Ishikawa (cell line): Measurements from ENCODE around the gene APOBEC3A.

Source experiments
- CEBPB ChIP-seq: IDR thresholded peaks from 2 replicates; pipeline ENCODE4 v1.6.1; 2012
- CREB1 ChIP-seq: IDR thresholded peaks from 2 replicates; pipeline ENCODE4 v1.6.1; 2012; ENCODE audit warnings: low read depth
- EGR1 ChIP-seq: IDR thresholded peaks from 2 replicates; pipeline ENCODE4 v1.6.1; 2012
- EP300 ChIP-seq: IDR thresholded peaks from 2 replicates; pipeline ENCODE4 v1.6.1; 2012; ENCODE audit warnings: borderline replicate concordance
- FOXM1 ChIP-seq: IDR thresholded peaks from 2 replicates; pipeline ENCODE4 v1.6.1; 2012; ENCODE audit warnings: low read depth, borderline replicate concordance
- NFIC ChIP-seq: IDR thresholded peaks from 2 replicates; pipeline ENCODE4 v1.6.1; 2012
- RAD21 ChIP-seq: IDR thresholded peaks from 2 replicates; pipeline ENCODE4 v1.6.1; 2012; ENCODE audit warnings: low read depth
- REST ChIP-seq: IDR thresholded peaks from 2 replicates; pipeline ENCODE4 v1.6.1; 2012; ENCODE audit warnings: low read depth, mild to moderate bottlenecking
- TAF1 ChIP-seq: IDR thresholded peaks from 2 replicates; pipeline ENCODE4 v1.6.1; 2012; ENCODE audit warnings: low read depth, mild to moderate bottlenecking
- TCF12 ChIP-seq: IDR thresholded peaks from 2 replicates; pipeline ENCODE4 v1.6.1; 2012; ENCODE audit warnings: low read depth
- TEAD4 ChIP-seq: IDR thresholded peaks from 2 replicates; pipeline ENCODE4 v1.6.1; 2012
- YY1 ChIP-seq: IDR thresholded peaks from 2 replicates; pipeline ENCODE4 v1.6.1; 2012; ENCODE audit warnings: low read depth
- ZBTB7A ChIP-seq: IDR thresholded peaks from 2 replicates; pipeline ENCODE4 v1.6.1; 2012; ENCODE audit warnings: low read depth
- TF ChIP-seq, protein P1 (sequence below): IDR thresholded peaks from 2 replicates; pipeline ENCODE4 v1.6.1; 2012
- TF ChIP-seq, protein P2 (sequence below): IDR thresholded peaks from 2 replicates; pipeline ENCODE4 v1.6.1; 2012

The APOBEC3A gene

GRCh38 chr22:38966942-38967341, 9.5 kb downstream of the APOBEC3A start:
- TF ChIP-seq YY1 (no peak), ZBTB7A (no peak), EGR1 (no peak), NFIC (no peak), FOXM1 (no peak), TAF1 (no peak), REST (no peak), EP300 (no peak), TCF12 (no peak), TEAD4 (no peak), RAD21 (no peak), CEBPB (no peak)
- TF ChIP-seq, protein P1, sequence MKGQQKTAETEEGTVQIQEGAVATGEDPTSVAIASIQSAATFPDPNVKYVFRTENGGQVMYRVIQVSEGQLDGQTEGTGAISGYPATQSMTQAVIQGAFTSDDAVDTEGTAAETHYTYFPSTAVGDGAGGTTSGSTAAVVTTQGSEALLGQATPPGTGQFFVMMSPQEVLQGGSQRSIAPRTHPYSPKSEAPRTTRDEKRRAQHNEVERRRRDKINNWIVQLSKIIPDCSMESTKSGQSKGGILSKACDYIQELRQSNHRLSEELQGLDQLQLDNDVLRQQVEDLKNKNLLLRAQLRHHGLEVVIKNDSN, result no peak
- TF ChIP-seq, protein P2, sequence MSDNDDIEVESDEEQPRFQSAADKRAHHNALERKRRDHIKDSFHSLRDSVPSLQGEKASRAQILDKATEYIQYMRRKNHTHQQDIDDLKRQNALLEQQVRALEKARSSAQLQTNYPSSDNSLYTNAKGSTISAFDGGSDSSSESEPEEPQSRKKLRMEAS, result no peak

DNA sequence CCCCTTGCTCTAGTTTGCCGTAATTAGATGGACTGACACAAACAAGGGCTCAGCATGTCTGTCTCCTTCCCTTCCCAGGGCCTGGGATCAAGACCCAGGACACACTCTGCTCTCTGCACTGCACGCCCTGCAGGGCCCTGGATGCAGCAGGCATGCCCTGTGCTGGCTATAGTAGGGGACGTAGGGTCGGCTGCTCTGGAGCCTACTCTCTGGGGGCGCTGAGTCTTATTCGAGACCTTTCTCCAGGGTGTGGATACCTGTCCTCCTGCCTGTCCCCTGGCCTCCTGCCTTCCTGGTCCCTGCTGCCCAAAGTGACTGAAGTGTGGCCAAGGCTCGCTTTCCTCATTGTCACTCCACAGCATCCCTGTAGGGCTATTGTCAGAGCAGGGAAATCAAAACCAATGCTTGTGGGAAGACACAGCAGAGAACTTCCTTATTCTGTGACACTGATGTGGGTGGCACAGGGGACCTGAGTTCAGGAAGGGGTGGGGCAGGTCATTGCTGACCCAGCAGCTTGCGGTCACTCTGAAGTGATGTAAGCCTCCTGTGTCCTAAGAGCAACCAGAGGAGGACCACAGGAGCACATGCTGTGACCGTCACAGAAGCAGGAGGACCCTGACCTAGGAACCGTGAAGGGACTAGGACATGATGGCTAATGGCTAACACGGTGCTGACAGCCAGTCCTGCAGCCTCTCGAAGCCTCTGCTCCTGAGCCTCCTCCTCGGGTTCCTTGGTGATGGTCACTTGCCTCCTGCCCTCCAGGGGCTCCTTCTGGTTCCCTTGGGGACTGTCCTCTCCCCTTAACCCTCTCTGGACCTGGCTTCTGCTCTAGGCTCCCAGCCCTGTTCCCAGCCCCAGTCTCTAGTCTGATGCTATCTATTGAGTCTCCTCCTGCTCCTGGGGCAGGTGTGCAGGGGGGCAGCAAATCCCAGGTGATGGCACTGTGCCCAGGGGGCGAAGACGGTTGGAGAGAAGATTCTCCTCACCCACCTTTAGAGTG, 10.3 kb downstream of the APOBEC3A start:
- no peak for TF ChIP-seq EP300

DNA sequence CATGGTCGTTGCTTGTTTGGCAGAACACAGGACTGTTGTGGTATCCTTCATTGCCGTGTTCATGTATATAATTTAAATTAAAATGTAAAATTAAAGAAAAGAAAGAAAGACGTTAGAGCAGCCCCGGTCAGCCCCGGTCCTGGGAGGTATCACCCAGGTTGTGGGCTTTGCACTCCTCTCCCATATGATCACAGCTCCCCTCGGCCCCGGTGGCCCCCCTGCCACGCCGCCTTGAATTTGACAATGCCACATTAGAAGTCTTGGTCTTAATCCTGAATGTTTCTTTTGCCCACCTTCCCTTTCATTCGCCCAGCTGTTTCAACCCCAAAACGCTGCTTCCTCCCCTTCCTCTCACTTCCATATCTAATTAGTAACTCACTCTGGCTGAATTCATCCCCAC, 11.4 kb downstream of the APOBEC3A start:
- TF ChIP-seq CREB1 (no peak), EP300 (no peak), EGR1 (no peak), REST (no peak), ZBTB7A (no peak), YY1 (no peak)
- TF ChIP-seq, protein P1, result no peak

- TF ChIP-seq, protein P1, result no peak
- TF ChIP-seq CEBPB (no peak), REST (no peak), ZBTB7A (no peak), EGR1 (no peak), RAD21 (no peak), FOXM1 (no peak), TCF12 (no peak), TEAD4 (no peak), EP300 (no peak), TAF1 (no peak), YY1 (no peak), NFIC (no peak)
- TF ChIP-seq, protein P2, result no peak
These were observed 13.1 kb downstream of the APOBEC3A start for GRCh38 chr22:38970551-38970950.
